Retinal pigment epithelial cell (primary cell): ENCODE results near the gene DNMT3A.

Experiments
- DNase-seq: peaks from one replicate; pipeline ENCODE4 v3.0.0-alpha.2; 2010; ENCODE audit warnings: low read depth
- H3K4me3 ChIP-seq: 2 replicates; pipeline ENCODE4 v1.5.1; 2011; ENCODE audit warnings: mild to moderate bottlenecking, low read length, control low read depth, moderate library complexity
- TF ChIP-seq, protein P1 (sequence below): conservative IDR thresholded peaks from 2 replicates; pipeline ENCODE4 v1.5.1; 2011; ENCODE audit warnings: low read depth, low read length, control low read depth, inconsistent platforms

The DNMT3A gene

GRCh38 chr2:25238920-25239319 is 102.8 kb downstream of the DNMT3A start:
- no peak for DNase-seq
- TF ChIP-seq, protein P1, sequence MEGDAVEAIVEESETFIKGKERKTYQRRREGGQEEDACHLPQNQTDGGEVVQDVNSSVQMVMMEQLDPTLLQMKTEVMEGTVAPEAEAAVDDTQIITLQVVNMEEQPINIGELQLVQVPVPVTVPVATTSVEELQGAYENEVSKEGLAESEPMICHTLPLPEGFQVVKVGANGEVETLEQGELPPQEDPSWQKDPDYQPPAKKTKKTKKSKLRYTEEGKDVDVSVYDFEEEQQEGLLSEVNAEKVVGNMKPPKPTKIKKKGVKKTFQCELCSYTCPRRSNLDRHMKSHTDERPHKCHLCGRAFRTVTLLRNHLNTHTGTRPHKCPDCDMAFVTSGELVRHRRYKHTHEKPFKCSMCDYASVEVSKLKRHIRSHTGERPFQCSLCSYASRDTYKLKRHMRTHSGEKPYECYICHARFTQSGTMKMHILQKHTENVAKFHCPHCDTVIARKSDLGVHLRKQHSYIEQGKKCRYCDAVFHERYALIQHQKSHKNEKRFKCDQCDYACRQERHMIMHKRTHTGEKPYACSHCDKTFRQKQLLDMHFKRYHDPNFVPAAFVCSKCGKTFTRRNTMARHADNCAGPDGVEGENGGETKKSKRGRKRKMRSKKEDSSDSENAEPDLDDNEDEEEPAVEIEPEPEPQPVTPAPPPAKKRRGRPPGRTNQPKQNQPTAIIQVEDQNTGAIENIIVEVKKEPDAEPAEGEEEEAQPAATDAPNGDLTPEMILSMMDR: no peak
- H3K4me3 ChIP-seq: no peak overlapping the region

DNA sequence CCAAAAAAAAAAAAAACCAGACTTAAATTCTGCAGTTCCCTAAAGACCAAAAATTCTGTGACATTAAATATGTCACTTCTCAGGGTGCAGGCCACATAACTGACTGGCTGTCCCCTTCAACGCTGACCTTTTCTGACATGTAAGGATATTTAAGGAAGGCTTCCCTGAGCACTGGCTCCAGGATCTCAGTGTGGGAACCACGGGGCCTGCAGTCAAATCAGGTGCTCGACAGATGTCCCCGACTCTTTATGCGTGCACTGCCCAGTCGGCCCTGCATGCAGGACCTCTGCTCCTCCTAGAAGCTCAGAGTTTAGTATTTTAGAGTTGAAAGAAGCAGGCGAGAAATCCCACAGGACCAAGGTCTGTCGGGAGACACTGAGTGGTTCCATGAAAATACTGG is 104.0 kb downstream of the DNMT3A start:
- no peak overlapping the region for H3K4me3 ChIP-seq
- TF ChIP-seq, protein P1: no peak
- DNase-seq: no peak

GRCh38 chr2:25236736-25237135 is 105.0 kb downstream of the DNMT3A start:
- DNase-seq: no peak
- TF ChIP-seq, protein P1: no peak
- no peak overlapping the region for H3K4me3 ChIP-seq

- H3K4me3 ChIP-seq: no peak overlapping the region
- TF ChIP-seq, protein P1: no peak
- no peak for DNase-seq
These were observed 107.0 kb downstream of the DNMT3A start for GRCh38 chr2:25234738-25235137.

DNA sequence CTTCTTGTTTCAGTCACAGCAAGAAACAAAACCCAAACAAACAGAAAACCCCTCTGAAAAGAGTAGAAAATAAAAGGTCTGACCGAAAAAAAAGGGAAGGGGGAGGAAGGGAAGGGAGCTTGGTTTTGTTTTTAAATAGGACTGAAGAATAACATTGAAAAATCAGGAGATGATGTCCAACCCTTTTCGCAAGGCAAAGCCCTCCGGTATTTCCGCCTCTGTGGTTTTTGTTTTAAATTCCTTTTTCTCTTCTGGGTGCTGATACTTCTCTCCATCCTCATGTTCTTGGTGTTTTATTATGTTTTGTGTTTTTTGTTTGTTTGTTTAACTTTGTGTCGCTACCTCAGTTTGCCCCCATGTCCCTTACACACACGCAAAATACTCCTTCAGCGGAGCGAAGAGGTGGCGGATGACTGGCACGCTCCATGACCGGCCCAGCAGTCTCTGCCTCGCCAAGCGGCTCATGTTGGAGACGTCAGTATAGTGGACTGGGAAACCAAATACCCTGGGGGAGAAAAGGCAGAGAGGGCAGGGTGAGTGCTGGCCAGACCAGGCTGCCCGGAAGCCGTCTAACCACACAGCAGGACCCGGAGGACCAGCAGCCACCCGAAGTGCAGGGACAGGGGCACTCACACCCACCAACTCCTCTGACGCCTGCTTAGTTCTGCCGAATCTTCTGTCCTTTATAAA is 107.7 kb downstream of the DNMT3A start:
- H3K4me3 ChIP-seq: no peak overlapping the region
- TF ChIP-seq, protein P1: no peak
- DNase-seq: no peak

GRCh38 chr2:25232248-25232825 is 109.4 kb downstream of the DNMT3A start:
- no peak for DNase-seq
- TF ChIP-seq, protein P1: no peak
- H3K4me3 ChIP-seq: no peak overlapping the region

GRCh38 chr2:25230948-25231311 is 110.8 kb downstream of the DNMT3A start:
- H3K4me3 ChIP-seq: no peak overlapping the region
- TF ChIP-seq, protein P1: no peak
- no peak for DNase-seq
